NB4 (cell line): ENCODE results near the gene RAB26.

Experiments
- MYC ChIP-seq: IDR thresholded peaks from 2 replicates; pipeline ENCODE4 v1.6.1; 2011; ENCODE audit warnings: low read depth, low read length
- POLR2A ChIP-seq: IDR thresholded peaks from 2 replicates; pipeline ENCODE4 v1.6.1; 2011; ENCODE audit warnings: mild to moderate bottlenecking; ENCODE audit not compliant: insufficient read length; ENCODE audit errors: extremely low read depth
- TF ChIP-seq, protein P1 (sequence below): IDR thresholded peaks from one replicate; pipeline ENCODE4 v1.5.1; 2012; ENCODE audit warnings: low read depth, low read length
- TF ChIP-seq, protein P2 (sequence below): IDR thresholded peaks from 2 replicates; pipeline ENCODE4 v1.6.1; 2011; ENCODE audit warnings: low read depth, low read length

- TF ChIP-seq, protein P1, sequence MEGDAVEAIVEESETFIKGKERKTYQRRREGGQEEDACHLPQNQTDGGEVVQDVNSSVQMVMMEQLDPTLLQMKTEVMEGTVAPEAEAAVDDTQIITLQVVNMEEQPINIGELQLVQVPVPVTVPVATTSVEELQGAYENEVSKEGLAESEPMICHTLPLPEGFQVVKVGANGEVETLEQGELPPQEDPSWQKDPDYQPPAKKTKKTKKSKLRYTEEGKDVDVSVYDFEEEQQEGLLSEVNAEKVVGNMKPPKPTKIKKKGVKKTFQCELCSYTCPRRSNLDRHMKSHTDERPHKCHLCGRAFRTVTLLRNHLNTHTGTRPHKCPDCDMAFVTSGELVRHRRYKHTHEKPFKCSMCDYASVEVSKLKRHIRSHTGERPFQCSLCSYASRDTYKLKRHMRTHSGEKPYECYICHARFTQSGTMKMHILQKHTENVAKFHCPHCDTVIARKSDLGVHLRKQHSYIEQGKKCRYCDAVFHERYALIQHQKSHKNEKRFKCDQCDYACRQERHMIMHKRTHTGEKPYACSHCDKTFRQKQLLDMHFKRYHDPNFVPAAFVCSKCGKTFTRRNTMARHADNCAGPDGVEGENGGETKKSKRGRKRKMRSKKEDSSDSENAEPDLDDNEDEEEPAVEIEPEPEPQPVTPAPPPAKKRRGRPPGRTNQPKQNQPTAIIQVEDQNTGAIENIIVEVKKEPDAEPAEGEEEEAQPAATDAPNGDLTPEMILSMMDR, result no peak
- TF ChIP-seq POLR2A (no peak), MYC (no peak)
- TF ChIP-seq, protein P2, sequence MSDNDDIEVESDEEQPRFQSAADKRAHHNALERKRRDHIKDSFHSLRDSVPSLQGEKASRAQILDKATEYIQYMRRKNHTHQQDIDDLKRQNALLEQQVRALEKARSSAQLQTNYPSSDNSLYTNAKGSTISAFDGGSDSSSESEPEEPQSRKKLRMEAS, result no peak
Observed at GRCh38 chr16:2160915-2161551, 12.6 kb downstream of the RAB26 start.
